ENCODE data around the gene UQCC5. TPM values are rescaled to one million over a fixed set of nuclear protein-coding genes. Genes with fewer than 3 reads are reported as not detected.

The UQCC5 gene
- total RNA-seq, 4 donors from 2014 or later = 1.3 to 60.6 (median 7.0) TPM

- H3K4me1 ChIP-seq = peaks cover 47 to 94% (median 73%) of the 10 kb centered on the region in 4 donors
- WGBS = 90% methylated on average over 3 of the region's 7 CpGs
- DNase-seq (ENCODE audit: extremely low spot score) = no peak
- peaks cover 47 to 54% (median 54%) of the 10 kb centered on the region in 4 donors for H3K36me3 ChIP-seq
- TF ChIP-seq, protein P1, sequence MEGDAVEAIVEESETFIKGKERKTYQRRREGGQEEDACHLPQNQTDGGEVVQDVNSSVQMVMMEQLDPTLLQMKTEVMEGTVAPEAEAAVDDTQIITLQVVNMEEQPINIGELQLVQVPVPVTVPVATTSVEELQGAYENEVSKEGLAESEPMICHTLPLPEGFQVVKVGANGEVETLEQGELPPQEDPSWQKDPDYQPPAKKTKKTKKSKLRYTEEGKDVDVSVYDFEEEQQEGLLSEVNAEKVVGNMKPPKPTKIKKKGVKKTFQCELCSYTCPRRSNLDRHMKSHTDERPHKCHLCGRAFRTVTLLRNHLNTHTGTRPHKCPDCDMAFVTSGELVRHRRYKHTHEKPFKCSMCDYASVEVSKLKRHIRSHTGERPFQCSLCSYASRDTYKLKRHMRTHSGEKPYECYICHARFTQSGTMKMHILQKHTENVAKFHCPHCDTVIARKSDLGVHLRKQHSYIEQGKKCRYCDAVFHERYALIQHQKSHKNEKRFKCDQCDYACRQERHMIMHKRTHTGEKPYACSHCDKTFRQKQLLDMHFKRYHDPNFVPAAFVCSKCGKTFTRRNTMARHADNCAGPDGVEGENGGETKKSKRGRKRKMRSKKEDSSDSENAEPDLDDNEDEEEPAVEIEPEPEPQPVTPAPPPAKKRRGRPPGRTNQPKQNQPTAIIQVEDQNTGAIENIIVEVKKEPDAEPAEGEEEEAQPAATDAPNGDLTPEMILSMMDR (IDR thresholded peaks at IDR 0.05) = no peak
- no peak for TF ChIP-seq POLR2AphosphoS5 (IDR thresholded peaks at IDR 0.05)
- intact Hi-C loops (cut with DNase I) = no loop called here
- H3K4me3 ChIP-seq = no peak overlapping the region
- H3K9me3 ChIP-seq = no peaks in the 10 kb centered on the region
- H3K27ac ChIP-seq (replicated peaks in 1 of 4) = peak overlapping the region in 1 of 4 donors; percentile 30
- H3K27me3 ChIP-seq = no peaks in the 10 kb centered on the region
These were observed 43.0 kb upstream of the UQCC5 start for GRCh38 chr3:52493232-52494017.

DNA sequence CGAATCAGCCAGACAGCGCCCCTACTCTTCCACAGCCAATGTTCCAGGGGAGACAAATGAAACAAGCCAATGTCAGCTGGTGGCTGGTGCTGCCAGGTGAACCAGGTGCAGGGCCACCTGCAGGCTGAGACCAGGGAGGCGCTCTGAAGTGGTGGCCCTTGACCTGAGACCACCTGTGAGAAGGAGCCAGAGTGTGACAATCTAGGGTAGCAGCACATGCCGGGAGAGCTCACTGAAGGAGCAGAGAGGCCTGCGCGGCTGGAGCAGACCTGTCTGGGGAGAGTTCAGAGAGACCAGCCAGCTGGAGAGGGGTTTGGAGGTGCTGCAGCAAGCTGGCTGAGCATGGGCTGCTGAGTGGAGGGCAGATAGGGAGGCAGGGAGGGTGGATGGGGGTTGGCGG, 42.0 kb upstream of the UQCC5 start:
- Histone ChIP-seq H3K36me3 (peaks cover 37 to 44% (median 44%) of the 10 kb centered on the region in 4 donors), H3K4me3 (peak overlapping the region; percentile 38 to 56 (median 42)), H3K4me1 (peaks cover 47 to 86% (median 72%) of the 10 kb centered on the region in 4 donors), H3K27me3 (no peaks in the 10 kb centered on the region), H3K9me3 (no peaks in the 10 kb centered on the region), H3K27ac (replicated peaks in 1 of 4) (peak overlapping the region; percentile 53 to 80 (median 70))
- no peak for DNase-seq (ENCODE audit: extremely low spot score)
- TF ChIP-seq POLR2AphosphoS5 (IDR thresholded peaks at IDR 0.05) = no peak
- TF ChIP-seq EP300 (IDR thresholded peaks at IDR 0.05) = no peak
- TF ChIP-seq, protein P1 (IDR thresholded peaks at IDR 0.05) = no peak
- TF ChIP-seq POLR2A (IDR thresholded peaks at IDR 0.05; ENCODE audit: low read depth) = no peak
- WGBS = 68% methylated on average over 7 of the region's 7 CpGs
- intact Hi-C loops (cut with DNase I) = no loop called here

DNA sequence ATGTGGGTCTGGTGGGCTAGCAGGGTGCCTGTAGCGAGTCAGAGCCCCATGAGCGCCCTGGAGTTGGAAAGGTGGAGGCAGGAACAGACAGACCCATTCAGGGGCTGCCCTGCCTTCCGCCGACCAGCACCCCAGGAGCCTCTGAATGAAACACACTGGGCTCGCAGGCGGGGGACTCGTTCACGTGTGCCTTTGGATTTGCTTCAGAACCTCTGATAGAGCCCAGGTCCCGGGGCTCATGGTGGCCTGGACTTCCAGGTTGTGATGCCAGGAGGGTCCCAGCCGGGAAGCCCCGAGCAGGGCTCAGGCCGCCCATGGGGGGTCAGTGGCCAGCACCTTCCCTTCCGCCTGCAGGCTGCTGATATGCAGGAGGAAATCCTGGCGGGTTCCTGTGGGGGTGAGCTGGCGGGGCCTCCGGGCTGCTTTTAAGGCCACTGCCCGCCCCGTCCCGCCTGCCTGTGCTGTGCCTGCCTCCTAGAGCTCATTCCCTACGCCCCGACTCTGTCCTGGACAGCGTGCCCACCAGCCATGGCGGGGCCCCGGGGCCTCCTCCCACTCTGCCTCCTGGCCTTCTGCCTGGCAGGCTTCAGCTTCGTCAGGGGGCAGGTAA, 41.4 kb upstream of the UQCC5 start, which contains the start of gene STAB1:
Gene STAB1 (plus strand): TSS at position 453 of the 610 bp plus-strand sequence. CDS start 76 bp downstream, at position 529.
- H3K36me3 ChIP-seq = peaks cover 31 to 39% (median 38%) of the 10 kb centered on the region in 4 donors
- H3K4me1 ChIP-seq = peaks cover 42 to 81% (median 67%) of the 10 kb centered on the region in 4 donors
- WGBS = 56% methylated on average over 2 of the region's 25 CpGs
- intact Hi-C loops (cut with DNase I) = no loop called here
- peak within 1 kb of the TSS; percentile 53 to 80 (median 70) for H3K27ac ChIP-seq (replicated peaks in 1 of 4)
- H3K4me3 ChIP-seq = peak within 1 kb of the TSS; percentile 38 to 56 (median 42)
- no peaks in the 10 kb centered on the region for H3K27me3 ChIP-seq
- no peaks in the 10 kb centered on the region for H3K9me3 ChIP-seq
- TF ChIP-seq, protein P1 (IDR thresholded peaks at IDR 0.05) = no peak
- TF ChIP-seq POLR2AphosphoS5 (IDR thresholded peaks at IDR 0.05) = peak; percentile 35 to 38
- peak; percentile 93 for DNase-seq (ENCODE audit: extremely low spot score)

GRCh38 chr3:52495777-52496602, 40.4 kb upstream of the UQCC5 start:
- intact Hi-C loops (cut with DNase I) = no loop called here
- H3K4me1 ChIP-seq = peaks cover 35 to 71% (median 58%) of the 10 kb centered on the region in 4 donors
- H3K27ac ChIP-seq (replicated peaks in 1 of 4) = peak overlapping the region; percentile 53 to 80 (median 70)
- H3K36me3 ChIP-seq = peaks cover 21 to 29% (median 28%) of the 10 kb centered on the region in 4 donors
- H3K4me3 ChIP-seq = peak overlapping the region; percentile 38 to 56 (median 42)
- DNase-seq (ENCODE audit: extremely low spot score) = no peak
- no peaks in the 10 kb centered on the region for H3K27me3 ChIP-seq
- no peaks in the 10 kb centered on the region for H3K9me3 ChIP-seq
- WGBS = 66% methylated on average over 11 of the region's 16 CpGs
- TF ChIP-seq POLR2AphosphoS5 (IDR thresholded peaks at IDR 0.05) (peak in 1 of 2 donors; percentile 42), EP300 (IDR thresholded peaks at IDR 0.05) (no peak)

Measured in esophagus muscularis mucosa (tissue), 4 donors.